SK-MEL-5 (cell line): Measurements from ENCODE around the gene EFCAB6. TPM values are rescaled to one million over a fixed set of nuclear protein-coding genes. Genes with fewer than 3 reads are reported as not detected.

Experiments
- DNase-seq: peaks from one replicate; pipeline ENCODE4 v3.0.0-alpha.2; 2016; ENCODE audit warnings: low read depth, low spot score
- in situ Hi-C: cut with HindIII; loops from 2 replicates; pipeline ENCODE4 v1.10.0; 2016; ENCODE audit warnings: low sequenced_read_pairs, high pct_unique_total_duplicates, low pct_unique_long_range_greater_than_20kb
- total RNA-seq: library from RNA; depleted of rRNA; stranded (reverse); fragments of >200 nt; shearing (Covaris generic); gene quantifications from 2 replicates; pipeline ENCODE4 v1.2.3, GENCODE V29; 2014

The EFCAB6 gene
- total RNA-seq, 1 experiment from 2014 or later = 0.55 TPM

- no peak for DNase-seq
- in situ Hi-C loops = no loop called here
These were observed 270.4 kb downstream of the EFCAB6 start for GRCh38 chr22:43541462-43542407.

- in situ Hi-C loops = no loop called here
- DNase-seq = no peak
These were observed 271.1 kb downstream of the EFCAB6 start for GRCh38 chr22:43541022-43541421.

- no peak for DNase-seq
- in situ Hi-C loops = no loop called here
These were observed 271.6 kb downstream of the EFCAB6 start for GRCh38 chr22:43540529-43540923.

- in situ Hi-C loops = no loop called here
- no peak for DNase-seq
These were observed 272.3 kb downstream of the EFCAB6 start for GRCh38 chr22:43539572-43540528.

GRCh38 chr22:43537019-43537585 lies 275.0 kb downstream of the EFCAB6 start:
- peak; percentile 44 for DNase-seq
- in situ Hi-C loops = no loop called here

GRCh38 chr22:43535741-43536140 lies 276.4 kb downstream of the EFCAB6 start:
- no peak for DNase-seq
- in situ Hi-C loops = no loop called here

- in situ Hi-C loops = no loop called here
- no peak for DNase-seq
These were observed 276.8 kb downstream of the EFCAB6 start for GRCh38 chr22:43535336-43535735.

GRCh38 chr22:43534916-43535315 lies 277.2 kb downstream of the EFCAB6 start:
- in situ Hi-C loops = no loop called here

GRCh38 chr22:43533656-43534428 lies 278.3 kb downstream of the EFCAB6 start:
- no peak for DNase-seq
- in situ Hi-C loops = no loop called here

More at GRCh38 chr22:43534916-43535315, 277.2 kb downstream of the EFCAB6 start:
- no peak for DNase-seq

GRCh38 chr22:43533156-43533530 lies 279.0 kb downstream of the EFCAB6 start:
- in situ Hi-C loops = no loop called here
- no peak for DNase-seq

- in situ Hi-C loops = no loop called here
- no peak for DNase-seq
These were observed 279.6 kb downstream of the EFCAB6 start for GRCh38 chr22:43532301-43533155.

GRCh38 chr22:43531651-43532050 lies 280.5 kb downstream of the EFCAB6 start:
- in situ Hi-C loops = no loop called here
- no peak for DNase-seq

- no peak for DNase-seq
- in situ Hi-C loops = no loop called here
These were observed 281.5 kb downstream of the EFCAB6 start for GRCh38 chr22:43530349-43531201.

GRCh38 chr22:43529934-43530333 lies 282.2 kb downstream of the EFCAB6 start:
- no peak for DNase-seq
- in situ Hi-C loops = no loop called here

- in situ Hi-C loops = no loop called here
These were observed 282.6 kb downstream of the EFCAB6 start for GRCh38 chr22:43529461-43529860.

More at GRCh38 chr22:43529461-43529860, 282.6 kb downstream of the EFCAB6 start:
- DNase-seq = no peak
